ENCODE results near the gene PDE6H.

Gene PDE6H

GRCh38 chr12:14974633-14975032 lies 1.8 kb downstream of the PDE6H start:
- DNase-seq (ENCODE audit: low spot score) = no peak

GRCh38 chr12:14975457-14975856 lies 2.6 kb downstream of the PDE6H start:
- no peak for DNase-seq (ENCODE audit: low spot score)

GRCh38 chr12:14976658-14977057 lies 3.8 kb downstream of the PDE6H start:
- DNase-seq (ENCODE audit: low spot score) = no peak

GRCh38 chr12:14979468-14979867 lies 6.6 kb downstream of the PDE6H start:
- DNase-seq (ENCODE audit: low spot score) = no peak

- no peak for DNase-seq (ENCODE audit: low spot score)
These were observed 8.2 kb downstream of the PDE6H start for GRCh38 chr12:14981049-14981448.

GRCh38 chr12:14982562-14982961 lies 9.7 kb downstream of the PDE6H start:
- DNase-seq (ENCODE audit: low spot score) = no peak

- DNase-seq (ENCODE audit: low spot score) = no peak
These were observed 10.1 kb downstream of the PDE6H start for GRCh38 chr12:14982991-14983390.

- no peak for DNase-seq (ENCODE audit: low spot score)
These were observed 11.2 kb downstream of the PDE6H start for GRCh38 chr12:14984036-14984435.

GRCh38 chr12:14984766-14985285 lies 12.0 kb downstream of the PDE6H start:
- DNase-seq (ENCODE audit: low spot score) = no peak

- no peak for DNase-seq (ENCODE audit: low spot score)
These were observed 13.6 kb downstream of the PDE6H start for GRCh38 chr12:14986449-14986848.

- no peak for DNase-seq (ENCODE audit: low spot score)
These were observed 15.2 kb downstream of the PDE6H start for GRCh38 chr12:14988035-14988434.

- DNase-seq (ENCODE audit: low spot score) = no peak
These were observed 16.9 kb downstream of the PDE6H start for GRCh38 chr12:14989790-14990189.

- no peak for DNase-seq (ENCODE audit: low spot score)
These were observed 18.2 kb downstream of the PDE6H start for GRCh38 chr12:14991069-14991468.

- DNase-seq (ENCODE audit: low spot score) = no peak
These were observed 19.8 kb downstream of the PDE6H start for GRCh38 chr12:14992673-14993072.

- DNase-seq (ENCODE audit: low spot score) = no peak
These were observed 20.3 kb downstream of the PDE6H start for GRCh38 chr12:14993117-14993516.

GRCh38 chr12:14993537-14994266 lies 20.9 kb downstream of the PDE6H start:
- no peak for DNase-seq (ENCODE audit: low spot score)

GRCh38 chr12:14994610-14995009 lies 21.8 kb downstream of the PDE6H start:
- DNase-seq (ENCODE audit: low spot score) = no peak

- DNase-seq (ENCODE audit: low spot score) = peak; percentile 61
These were observed 23.0 kb downstream of the PDE6H start for GRCh38 chr12:14995583-14996425.

GRCh38 chr12:14997998-14998397 lies 25.2 kb downstream of the PDE6H start:
- no peak for DNase-seq (ENCODE audit: low spot score)

- no peak for DNase-seq (ENCODE audit: low spot score)
These were observed 26.3 kb downstream of the PDE6H start for GRCh38 chr12:14999021-14999694.

- no peak for DNase-seq (ENCODE audit: low spot score)
These were observed 27.0 kb downstream of the PDE6H start for GRCh38 chr12:14999695-15000365.

GRCh38 chr12:15000575-15000974 lies 27.7 kb downstream of the PDE6H start:
- DNase-seq (ENCODE audit: low spot score) = no peak

Measured in CD4-positive, alpha-beta T cell treated with Interleukin-15 for 4 hours (primary cell).